Thyroid gland (tissue), 4 donors: ENCODE measurements around the gene SLC2A13. TPM values are rescaled to one million over a fixed set of nuclear protein-coding genes. Genes with fewer than 3 reads are reported as not detected.
"Not testable (repeated sequence)": the region's sequence is repeated elsewhere in the genome, so short reads cannot be mapped to it uniquely, and the experiment has no call there.

ENCODE experiments used
- DNase-seq, 2 donors: peaks; one replicate each; pipeline ENCODE4 v3.0.0-alpha.2; 2019
- H3K27ac ChIP-seq, 3 donors: fragments of 200-600 bp; sonication (generic); 1 replicate in 2 of 3; 2 replicates in 1 of 3; pipeline ENCODE4 v1.5.1; 2016 to 2019; ENCODE audit warnings: mild to moderate bottlenecking in 1 of 3, moderate library complexity in 1 of 3
- H3K27me3 ChIP-seq: fragments of 200-600 bp; sonication (generic); one replicate; pipeline ENCODE4 v1.5.1; 2019
- H3K36me3 ChIP-seq, 2 donors: fragments of 200-600 bp; sonication (generic); one replicate each; pipeline ENCODE4 v1.5.1; 2016 to 2019
- H3K4me1 ChIP-seq, 2 donors: fragments of 200-600 bp; sonication (generic); one replicate each; pipeline ENCODE4 v1.5.1; 2017 to 2019
- H3K4me3 ChIP-seq, 3 donors: fragments of 200-600 bp; sonication (generic); replicated peaks in 1 of 3; 1 replicate in 2 of 3; 2 replicates in 1 of 3; pipeline ENCODE4 v1.5.1; 2016; ENCODE audit warnings: mild to moderate bottlenecking in 1 of 3
- H3K9me3 ChIP-seq: fragments of 200-600 bp; sonication (generic); one replicate; pipeline ENCODE4 v1.5.1; 2017
- CTCF ChIP-seq, 6 experiments: fragments of 200-600 bp in 3 of 6; fragments of 450-650 bp in 3 of 6; sonication (generic) in 3 of 6; IDR thresholded peaks; one replicate each; pipeline ENCODE4 v1.5.1; 2016 to 2019; ENCODE audit warnings: antibody characterized with exemption in 6 of 6, mild to moderate bottlenecking in 2 of 6, inconsistent platforms in 1 of 6, moderate library complexity in 1 of 6
- POLR2A ChIP-seq, 2 donors: fragments of 450-650 bp; IDR thresholded peaks; one replicate each; pipeline ENCODE4 v1.6.1; 2017; ENCODE audit warnings: antibody characterized with exemption in 2 of 2, mild to moderate bottlenecking in 2 of 2, moderate library complexity in 1 of 2
- WGBS, 2 donors: methylation state at CpG; one replicate each; pipeline ENCODE4 v1.1.5; 2017; 5-methylcytosine and 5-hydroxymethylcytosine counted together
- intact Hi-C: fragments of 100-400 bp; cut with DNase I; formaldehyde crosslinking; loops from one replicate; pipeline ENCODE4 v1.15.1; 2023
- total RNA-seq, 4 donors: library from RNA; depleted of rRNA; stranded (reverse); fragments of >200 nt; gene quantifications; one replicate each; pipeline ENCODE4 v1.2.3, GENCODE V29; 2016

Gene SLC2A13
- total RNA-seq, 4 donors from 2014 or later: 9.8 to 21.3 (median 10.0) TPM

GRCh38 chr12:39798429-39798828 is 307.5 kb downstream of the SLC2A13 start:
- no peak for DNase-seq
- Histone ChIP-seq H3K4me1 (no peaks in the 10 kb centered on the region), H3K9me3 (no peaks in the 10 kb centered on the region), H3K4me3 (no peak overlapping the region), H3K36me3 (no peaks in the 10 kb centered on the region), H3K27me3 (no peaks in the 10 kb centered on the region), H3K27ac (no peak overlapping the region)
- intact Hi-C loops: no loop called here
- 78 to 80% methylated on average over 5 of the region's 5 CpGs for WGBS, 2 donors
- no peak for TF ChIP-seq CTCF (IDR thresholded peaks at IDR 0.05)
- no peak for TF ChIP-seq POLR2A (IDR thresholded peaks at IDR 0.05)

- no peak overlapping the region for H3K4me3 ChIP-seq
- TF ChIP-seq CTCF (IDR thresholded peaks at IDR 0.05): no peak
- TF ChIP-seq POLR2A (IDR thresholded peaks at IDR 0.05): no peak
- intact Hi-C loops: no loop called here
- H3K9me3 ChIP-seq: no peaks in the 10 kb centered on the region
- H3K36me3 ChIP-seq: no peaks in the 10 kb centered on the region
- H3K27me3 ChIP-seq: no peaks in the 10 kb centered on the region
- no peak for DNase-seq
- WGBS, 2 donors: 96 to 97% methylated on average over 2 of the region's 2 CpGs
- no peaks in the 10 kb centered on the region for H3K4me1 ChIP-seq
- no peak overlapping the region for H3K27ac ChIP-seq
Observed at GRCh38 chr12:39795481-39795880, 310.4 kb downstream of the SLC2A13 start.

- H3K4me1 ChIP-seq: no peaks in the 10 kb centered on the region
- DNase-seq: no peak
- TF ChIP-seq POLR2A (IDR thresholded peaks at IDR 0.05) (no peak), CTCF (IDR thresholded peaks at IDR 0.05) (no peak)
- H3K36me3 ChIP-seq: no peaks in the 10 kb centered on the region
- intact Hi-C loops: no loop called here
- H3K4me3 ChIP-seq: no peak overlapping the region
- no peak overlapping the region for H3K27ac ChIP-seq
- WGBS, 2 donors: 77 to 84% methylated on average over 1 of the region's 1 CpG
- no peaks in the 10 kb centered on the region for H3K27me3 ChIP-seq
- H3K9me3 ChIP-seq: no peaks in the 10 kb centered on the region
Observed at GRCh38 chr12:39792938-39793337, 312.9 kb downstream of the SLC2A13 start.

- Histone ChIP-seq H3K27me3 (no peaks in the 10 kb centered on the region), H3K4me1 (no peaks in the 10 kb centered on the region), H3K27ac (no peak overlapping the region), H3K4me3 (no peak overlapping the region), H3K9me3 (no peaks in the 10 kb centered on the region), H3K36me3 (no peaks in the 10 kb centered on the region)
- WGBS, 2 donors: 88 to 96% methylated on average over 2 of the region's 2 CpGs
- no peak for DNase-seq
- TF ChIP-seq POLR2A (IDR thresholded peaks at IDR 0.05) (no peak), CTCF (IDR thresholded peaks at IDR 0.05) (no peak)
- intact Hi-C loops: no loop called here
Observed at GRCh38 chr12:39788239-39788638, 317.6 kb downstream of the SLC2A13 start.

GRCh38 chr12:39785814-39786213 is 320.1 kb downstream of the SLC2A13 start:
- intact Hi-C loops: not testable (repeated sequence)
- WGBS, 2 donors: 91% methylated on average over 2 of the region's 2 CpGs

GRCh38 chr12:39782026-39782545 is 323.8 kb downstream of the SLC2A13 start:
- H3K4me1 ChIP-seq: no peaks in the 10 kb centered on the region
- DNase-seq: no peak
- H3K36me3 ChIP-seq: no peaks in the 10 kb centered on the region
- intact Hi-C loops: no loop called here
- TF ChIP-seq CTCF (IDR thresholded peaks at IDR 0.05): no peak
- no peak for TF ChIP-seq POLR2A (IDR thresholded peaks at IDR 0.05)
- H3K27ac ChIP-seq: no peak overlapping the region
- WGBS, 2 donors: 76 to 79% methylated on average over 7 of the region's 7 CpGs
- no peaks in the 10 kb centered on the region for H3K9me3 ChIP-seq
- no peak overlapping the region for H3K4me3 ChIP-seq
- no peaks in the 10 kb centered on the region for H3K27me3 ChIP-seq

More at GRCh38 chr12:39785814-39786213, 320.1 kb downstream of the SLC2A13 start:
- not testable (repeated sequence) for H3K4me3 ChIP-seq, H3K36me3 ChIP-seq, DNase-seq, H3K9me3 ChIP-seq, H3K27ac ChIP-seq, H3K27me3 ChIP-seq, H3K4me1 ChIP-seq
